ENCODE measurements around the gene TEX29. TPM values are rescaled to one million over a fixed set of nuclear protein-coding genes. Genes with fewer than 3 reads are reported as not detected.

Gene TEX29
- total and polyA plus RNA-seq, 2 of the 4 experiments (the other 2 are of a cell fraction) = 0.46 TPM; not detected in 1

GRCh38 chr13:111280226-111280625 is 40.2 kb upstream of the TEX29 start:
- Histone ChIP-seq H3K36me3 (ENCODE audit: control insufficient read depth, insufficient read depth, low read length) (peaks cover 38% of the 10 kb centered on the region), H3K23ac (ENCODE audit: low read depth, low read length) (peak overlapping the region; percentile 70), H4K5ac (ENCODE audit: low read depth, low read length) (peak overlapping the region; percentile 0; the same call in 1 of the 2 replicates), H2BK15ac (ENCODE audit: low read depth, low read length) (0 out of 3 replicates have a peak overlapping the region, but pooled peaks have one; percentile 18), H2BK5ac (ENCODE audit: low read depth, low read length, poor library complexity, severe bottlenecking) (peak overlapping the region; percentile 81), H2AK9ac (replicated peaks; ENCODE audit: low read depth, low read length, poor library complexity) (peak overlapping the region; percentile 31), H2AFZ (replicated peaks; ENCODE audit: low read length, poor library complexity) (peak overlapping the region; percentile 28), H3K9me3 (ENCODE audit: control insufficient read depth, insufficient read depth, low read length) (no peaks in the 10 kb centered on the region), H3K18ac (ENCODE audit: low read depth, low read length) (peak overlapping the region; percentile 39; the same call in 1 of the 2 replicates), H2AK5ac (ENCODE audit: low read depth, low read length) (peak overlapping the region; percentile 33; the same call in 1 of the 2 replicates), H3K27me3 (ENCODE audit: control insufficient read depth, insufficient read depth, low read length) (no peaks in the 10 kb centered on the region), H3K14ac (replicated peaks; ENCODE audit: low read depth, low read length) (peak overlapping the region; percentile 76), H3K4me2 (ENCODE audit: low read depth, low read length) (peak overlapping the region; percentile 30), H3K4me1 (ENCODE audit: control insufficient read depth, insufficient read depth, low read length) (peaks cover 11% of the 10 kb centered on the region), H4K20me1 (ENCODE audit: insufficient read depth, low read length) (no peaks in the 10 kb centered on the region; the same call in 1 of the 2 replicates), H2BK120ac (ENCODE audit: low read depth, low read length) (peak overlapping the region; percentile 87), H3K4me3 (ENCODE audit: insufficient read depth, low read depth, low read length) (no peak overlapping the region), H3K9me1 (ENCODE audit: insufficient read depth, low read length) (peaks cover 13% of the 10 kb centered on the region), H3K9ac (ENCODE audit: low read depth, low read length) (no peak overlapping the region), H4K8ac (ENCODE audit: low read depth in 2 of 2, low read length in 2 of 2) (peak overlapping the region; percentile 8 to 59; a peak in 3 of 4 replicates), H3K27ac (ENCODE audit: insufficient read depth, low read length) (peak overlapping the region; percentile 61), H3K56ac (ENCODE audit: extremely low read depth, insufficient read depth, low read length) (peak overlapping the region; percentile 7; the same call in 1 of the 2 replicates), H2BK20ac (ENCODE audit: low read depth, low read length) (peak overlapping the region; percentile 57; the same call in 1 of the 2 replicates), H3K4ac (ENCODE audit: low read depth, low read length) (peak overlapping the region; percentile 91), H4K91ac (ENCODE audit: insufficient read depth, low read depth, low read length) (peak overlapping the region; percentile 85), H3K79me1 (ENCODE audit: low read depth in 1 of 2, low read length in 2 of 2) (peaks cover 22 to 49% of the 10 kb centered on the region in 2 experiments)
- DNase-seq = no peak
- no peak for ATAC-seq (ENCODE audit: low read depth)
- dilution Hi-C loops (cut with HindIII; ENCODE audit: low sequenced_read_pairs, unreplicated experiment) = no loop called here
- no TSS peak for BruUV-seq (replicated peaks)
- ChIA-PET CTCF (interaction anchor here (0.7 kb wide), 1 partner anchor 147 kb away, joined by 7 read pairs; no protein-coding TSS in a partner anchor), POLR2A (ENCODE audit: unreplicated experiment) (no interaction called here)
- TF ChIP-seq BHLHE40 (IDR thresholded peaks at IDR 0.05; ENCODE audit: low read depth, low read length) (no peak), FOS (IDR thresholded peaks at IDR 0.05; ENCODE audit: low read depth, low read length) (no peak), POLR2A (IDR thresholded peaks at IDR 0.05; ENCODE audit: low read depth, low read length) (no peak), MAFK (IDR thresholded peaks at IDR 0.05; ENCODE audit: low read depth, low read length) (no peak), CHD1 (IDR thresholded peaks at IDR 0.05; ENCODE audit: low read depth, low read length) (no peak), RFX5 (IDR thresholded peaks at IDR 0.05; ENCODE audit: low read depth, low read length) (no peak), RAD21 (IDR thresholded peaks at IDR 0.05; ENCODE audit: low read length) (no peak), SMC3 (IDR thresholded peaks at IDR 0.05; ENCODE audit: low read depth, low read length) (no peak), MAZ (IDR thresholded peaks at IDR 0.05; ENCODE audit: borderline replicate concordance, low read depth, low read length) (no peak), USF2 (IDR thresholded peaks at IDR 0.05; ENCODE audit: low read depth, low read length) (no peak), CEBPB (IDR thresholded peaks at IDR 0.05; ENCODE audit: low read depth, low read length) (no peak), NFE2L2 (IDR thresholded peaks at IDR 0.05; ENCODE audit: low read depth, low read length) (no peak), MXI1 (IDR thresholded peaks at IDR 0.05; ENCODE audit: borderline replicate concordance, low read depth, low read length) (no peak), CTCF (conservative IDR thresholded peaks at IDR 0.05; ENCODE audit: low read depth, low read length) (no peak), RCOR1 (IDR thresholded peaks at IDR 0.05; ENCODE audit: insufficient replicate concordance, low read length) (no peak), ELK1 (IDR thresholded peaks at IDR 0.05; ENCODE audit: borderline replicate concordance, low read depth, low read length) (no peak)
- WGBS, 2 experiments (ENCODE audit: extremely low coverage in 2 of 2, insufficient read length in 1 of 2) = 58% methylated on average over 2 of the region's 12 CpGs; no CpG with 5 or more reads in 1 of the 2 experiments
- in situ Hi-C loops (cut with MboI; ENCODE audit: low sequenced_read_pairs) = no loop called here
- intact Hi-C loops (cut with micrococcal nuclease) = no loop called here

Measured in IMR-90 (cell line).